Esophagus muscularis mucosa (tissue), 3 donors: ENCODE results near the gene MIA3.

Experiments
- CTCF ChIP-seq, 3 experiments: fragments of 200-600 bp in 2 of 3; fragments of 450-650 bp in 1 of 3; sonication (generic) in 2 of 3; IDR thresholded peaks; one replicate each; pipeline ENCODE4 v1.5.1; 2017 to 2019; ENCODE audit warnings: antibody characterized with exemption in 3 of 3, mild to moderate bottlenecking in 2 of 3, moderate library complexity in 1 of 3
- POLR2A ChIP-seq: fragments of 450-650 bp; IDR thresholded peaks from one replicate; pipeline ENCODE4 v1.6.1; 2017; ENCODE audit warnings: antibody characterized with exemption, moderate library complexity, mild to moderate bottlenecking, low read depth

- TF ChIP-seq CTCF (IDR thresholded peaks at IDR 0.05) (peak in 1 of 3 experiments; percentile 5), POLR2A (no peak)
Measured at GRCh38 chr1:222589462-222590302, 28.2 kb upstream of the MIA3 start, which contains the start of gene TAF1A.
